HCT116 (cell line): ENCODE measurements around the gene PRKACA.

Experiments
- POLR2A ChIP-seq: IDR thresholded peaks from 2 replicates; pipeline ENCODE4 v1.7.0; 2011; ENCODE audit warnings: borderline replicate concordance; ENCODE audit not compliant: insufficient read depth, insufficient read length; ENCODE audit errors: extremely low read depth
- TCF7L2 ChIP-seq: IDR thresholded peaks from 2 replicates; pipeline ENCODE4 v1.7.0; 2011; ENCODE audit warnings: borderline replicate concordance, inconsistent platforms; ENCODE audit not compliant: insufficient read depth, insufficient read length; ENCODE audit errors: extremely low read depth
- TF ChIP-seq, protein P1 (sequence below): IDR thresholded peaks from 2 replicates; pipeline ENCODE4 v1.6.1; 2012
- TF ChIP-seq, protein P2 (sequence below), 3 experiments: fragments of 200-600 bp in 1 of 3; sonication (generic) in 1 of 3; IDR thresholded peaks in 2 of 3; conservative IDR thresholded peaks in 1 of 3; 2 replicates each; pipeline ENCODE4 v1.5.1; 2012 to 2017; ENCODE audit warnings: low read depth in 2 of 3, low read length in 2 of 3, antibody characterized with exemption in 1 of 3, borderline replicate concordance in 1 of 3, control low read depth in 1 of 3, mild to moderate bottlenecking in 1 of 3, mixed read lengths in 1 of 3, mixed run types in 1 of 3, moderate library complexity in 1 of 3; ENCODE audit not compliant: insufficient read depth in 1 of 3
- TF ChIP-seq, protein P3 (sequence below): IDR thresholded peaks from 2 replicates; pipeline ENCODE4 v1.6.1; 2012; ENCODE audit warnings: low read depth

DNA sequence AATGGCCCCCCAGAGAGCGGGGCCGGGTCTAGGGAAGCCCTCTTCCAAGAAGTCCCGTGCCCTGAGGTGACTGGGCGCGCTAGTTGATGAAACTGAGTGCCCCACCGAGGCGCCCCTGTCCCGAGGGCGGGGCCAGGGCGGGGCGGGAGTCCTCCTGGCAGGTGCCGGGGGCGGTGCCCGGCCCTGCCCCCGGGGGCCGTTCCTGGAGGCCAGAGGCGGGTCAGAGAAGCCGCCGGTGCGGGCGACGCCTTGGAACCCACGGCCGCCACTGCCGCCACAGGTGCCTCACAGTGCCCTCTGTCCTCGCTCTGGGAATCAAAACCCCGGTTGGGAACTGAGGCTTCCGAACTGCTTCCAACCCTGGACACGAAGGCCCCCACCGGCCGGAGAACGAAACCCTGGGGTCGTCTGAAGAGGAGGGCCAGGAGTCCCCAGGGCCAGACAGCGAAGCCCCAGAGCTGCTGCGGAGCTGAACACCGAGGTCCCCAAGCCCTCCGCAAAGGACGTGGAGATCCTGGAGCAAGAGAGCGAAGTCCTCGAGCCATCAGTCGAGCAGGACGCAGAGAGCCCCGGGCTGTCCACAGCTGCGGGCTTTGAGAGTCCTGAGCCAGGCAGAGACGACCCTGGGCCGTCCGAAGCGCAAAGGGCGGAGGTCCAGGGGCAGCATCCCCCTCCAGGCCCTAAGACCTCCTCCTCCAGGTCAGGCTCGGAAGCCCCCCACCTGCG, 44.9 kb downstream of the PRKACA start, which contains the start of gene MISP3:
- TF ChIP-seq POLR2A = no peak
- TF ChIP-seq, protein P1, sequence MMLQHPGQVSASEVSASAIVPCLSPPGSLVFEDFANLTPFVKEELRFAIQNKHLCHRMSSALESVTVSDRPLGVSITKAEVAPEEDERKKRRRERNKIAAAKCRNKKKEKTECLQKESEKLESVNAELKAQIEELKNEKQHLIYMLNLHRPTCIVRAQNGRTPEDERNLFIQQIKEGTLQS = no peak
- TF ChIP-seq, protein P2, sequence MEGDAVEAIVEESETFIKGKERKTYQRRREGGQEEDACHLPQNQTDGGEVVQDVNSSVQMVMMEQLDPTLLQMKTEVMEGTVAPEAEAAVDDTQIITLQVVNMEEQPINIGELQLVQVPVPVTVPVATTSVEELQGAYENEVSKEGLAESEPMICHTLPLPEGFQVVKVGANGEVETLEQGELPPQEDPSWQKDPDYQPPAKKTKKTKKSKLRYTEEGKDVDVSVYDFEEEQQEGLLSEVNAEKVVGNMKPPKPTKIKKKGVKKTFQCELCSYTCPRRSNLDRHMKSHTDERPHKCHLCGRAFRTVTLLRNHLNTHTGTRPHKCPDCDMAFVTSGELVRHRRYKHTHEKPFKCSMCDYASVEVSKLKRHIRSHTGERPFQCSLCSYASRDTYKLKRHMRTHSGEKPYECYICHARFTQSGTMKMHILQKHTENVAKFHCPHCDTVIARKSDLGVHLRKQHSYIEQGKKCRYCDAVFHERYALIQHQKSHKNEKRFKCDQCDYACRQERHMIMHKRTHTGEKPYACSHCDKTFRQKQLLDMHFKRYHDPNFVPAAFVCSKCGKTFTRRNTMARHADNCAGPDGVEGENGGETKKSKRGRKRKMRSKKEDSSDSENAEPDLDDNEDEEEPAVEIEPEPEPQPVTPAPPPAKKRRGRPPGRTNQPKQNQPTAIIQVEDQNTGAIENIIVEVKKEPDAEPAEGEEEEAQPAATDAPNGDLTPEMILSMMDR (IDR thresholded peaks at IDR 0.05 in 2 of 3, conservative IDR thresholded peaks at IDR 0.05 in 1 of 3; ENCODE audit: borderline replicate concordance in 1 of 3, insufficient read depth in 1 of 3, low read depth in 2 of 3, low read length in 2 of 3) = no peak
- TF ChIP-seq, protein P3, sequence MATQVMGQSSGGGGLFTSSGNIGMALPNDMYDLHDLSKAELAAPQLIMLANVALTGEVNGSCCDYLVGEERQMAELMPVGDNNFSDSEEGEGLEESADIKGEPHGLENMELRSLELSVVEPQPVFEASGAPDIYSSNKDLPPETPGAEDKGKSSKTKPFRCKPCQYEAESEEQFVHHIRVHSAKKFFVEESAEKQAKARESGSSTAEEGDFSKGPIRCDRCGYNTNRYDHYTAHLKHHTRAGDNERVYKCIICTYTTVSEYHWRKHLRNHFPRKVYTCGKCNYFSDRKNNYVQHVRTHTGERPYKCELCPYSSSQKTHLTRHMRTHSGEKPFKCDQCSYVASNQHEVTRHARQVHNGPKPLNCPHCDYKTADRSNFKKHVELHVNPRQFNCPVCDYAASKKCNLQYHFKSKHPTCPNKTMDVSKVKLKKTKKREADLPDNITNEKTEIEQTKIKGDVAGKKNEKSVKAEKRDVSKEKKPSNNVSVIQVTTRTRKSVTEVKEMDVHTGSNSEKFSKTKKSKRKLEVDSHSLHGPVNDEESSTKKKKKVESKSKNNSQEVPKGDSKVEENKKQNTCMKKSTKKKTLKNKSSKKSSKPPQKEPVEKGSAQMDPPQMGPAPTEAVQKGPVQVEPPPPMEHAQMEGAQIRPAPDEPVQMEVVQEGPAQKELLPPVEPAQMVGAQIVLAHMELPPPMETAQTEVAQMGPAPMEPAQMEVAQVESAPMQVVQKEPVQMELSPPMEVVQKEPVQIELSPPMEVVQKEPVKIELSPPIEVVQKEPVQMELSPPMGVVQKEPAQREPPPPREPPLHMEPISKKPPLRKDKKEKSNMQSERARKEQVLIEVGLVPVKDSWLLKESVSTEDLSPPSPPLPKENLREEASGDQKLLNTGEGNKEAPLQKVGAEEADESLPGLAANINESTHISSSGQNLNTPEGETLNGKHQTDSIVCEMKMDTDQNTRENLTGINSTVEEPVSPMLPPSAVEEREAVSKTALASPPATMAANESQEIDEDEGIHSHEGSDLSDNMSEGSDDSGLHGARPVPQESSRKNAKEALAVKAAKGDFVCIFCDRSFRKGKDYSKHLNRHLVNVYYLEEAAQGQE = no peak
- no peak for TF ChIP-seq TCF7L2
